HepG2 (cell line): ENCODE measurements around the gene SYNE1. TPM values are rescaled to one million over a fixed set of nuclear protein-coding genes. Genes with fewer than 3 reads are reported as not detected.

Experiments used
- ATAC-seq: fragments of 200-7000 bp; cut with Tn5 transposase; 3 replicates; pipeline ENCODE4 v1.9.1; 2020; ENCODE audit warnings: mild to moderate bottlenecking, moderate library complexity
- BruUV-seq: library from RNA; stranded (reverse); fragments of 400-500 nt; replicated peaks from 2 replicates; lab custom pipeline; 2021; lab: Mats Ljungman, UMichigan
- CTCF ChIA-PET: fragments of 300-600 bp; formaldehyde crosslinking; extraction: SDS; loops from one replicate; lab custom pipeline; 2021; ENCODE audit warnings: low total read pairs, inconsistent platforms, low intra/inter-chr PET ratio; lab: Yijun Ruan, JAX
- POLR2A ChIA-PET: fragments of 350-600 bp; sonication (Branson Sonifier 250); formaldehyde crosslinking; loops from one replicate; lab custom pipeline; 2020; ENCODE audit warnings: antibody characterized with exemption, inconsistent platforms; lab: Yijun Ruan, JAX
- DNase-seq: peaks from one replicate; pipeline ENCODE4 v3.0.0-alpha.2; 2015; ENCODE audit warnings: low spot score
- FAIRE-seq: peaks from 3 replicates; lab custom pipeline; 2011; peaks lifted over from hg19 to GRCh38; lab: Jason Lieb, UNC
- H2AFZ ChIP-seq: one replicate; pipeline ENCODE4 v1.6.1; 2011; ENCODE audit warnings: low read length, inconsistent platforms
- H3K27ac ChIP-seq: fragments of 300-600 bp; 3 replicates; pipeline ENCODE4 v1.8.0; 2011; ENCODE audit warnings: mixed run types, mild to moderate bottlenecking, mixed read lengths, low read length, inconsistent platforms; ENCODE audit not compliant: insufficient read depth; ENCODE audit errors: extremely low read length
- H3K27me3 ChIP-seq, 2 experiments: fragments of 200-600 bp in 1 of 2; 2 replicates in 1 of 2; 3 replicates in 1 of 2; pipeline versions ENCODE4 v1.6.0 to v1.8.0; 2011; ENCODE audit warnings: low read length in 2 of 2, mild to moderate bottlenecking in 2 of 2, moderate library complexity in 2 of 2, inconsistent platforms in 1 of 2; ENCODE audit not compliant: insufficient read depth in 2 of 2, control insufficient read depth in 1 of 2
- H3K36me3 ChIP-seq, 2 experiments: fragments of 200-600 bp in 1 of 2; replicated peaks in 1 of 2; 2 replicates in 1 of 2; 3 replicates in 1 of 2; pipeline versions ENCODE4 v1.5.1 to v1.8.0; 2011; ENCODE audit warnings: low read length in 2 of 2, inconsistent platforms in 1 of 2; ENCODE audit not compliant: insufficient read depth in 2 of 2, control insufficient read depth in 1 of 2
- H3K4me1 ChIP-seq: 2 replicates; pipeline ENCODE4 v1.5.1; 2012; ENCODE audit warnings: low read length, inconsistent platforms; ENCODE audit not compliant: insufficient read depth
- H3K4me2 ChIP-seq: 2 replicates; pipeline ENCODE4 v1.6.0; 2011; ENCODE audit warnings: low read depth, low read length, inconsistent platforms
- H3K4me3 ChIP-seq, 3 experiments: fragments of 200-600 bp in 1 of 3; sonication (generic), shearing (Covaris generic) in 1 of 3; replicated peaks in 1 of 3; 2 replicates each; pipeline ENCODE4 v1.5.1; 2011 to 2016; ENCODE audit warnings: low read length in 3 of 3, inconsistent platforms in 2 of 3, low read depth in 2 of 3, mild to moderate bottlenecking in 2 of 3, control low read depth in 1 of 3, mixed read lengths in 1 of 3; ENCODE audit not compliant: insufficient read depth in 1 of 3
- H3K79me2 ChIP-seq: one replicate; pipeline ENCODE4 v1.6.1; 2011; ENCODE audit warnings: low read length, inconsistent platforms; ENCODE audit not compliant: insufficient read depth
- H3K9ac ChIP-seq: 2 replicates; pipeline ENCODE4 v1.6.0; 2011; ENCODE audit warnings: mild to moderate bottlenecking, low read depth, low read length, inconsistent platforms; ENCODE audit not compliant: insufficient read depth
- H3K9me3 ChIP-seq: 2 replicates; pipeline ENCODE4 v1.5.1; 2012; ENCODE audit warnings: mild to moderate bottlenecking, low read length
- H4K20me1 ChIP-seq: 2 replicates; pipeline ENCODE4 v1.6.0; 2011; ENCODE audit warnings: inconsistent platforms, mild to moderate bottlenecking, low read length, moderate library complexity; ENCODE audit not compliant: insufficient read depth
- KLF15 ChIP-seq: sonication (generic); formaldehyde crosslinking; IDR thresholded peaks from 2 replicates; pipeline ENCODE4 v1.8.1; 2023; ENCODE audit warnings: borderline replicate concordance, mild to moderate bottlenecking, inconsistent platforms, missing genetic modification reagents, mixed read lengths
- MTA3 ChIP-seq: sonication (generic); formaldehyde crosslinking; IDR thresholded peaks from 2 replicates; pipeline ENCODE4 v1.4.0; 2020; ENCODE audit warnings: missing genetic modification reagents
- PAWR ChIP-seq: sonication (generic); formaldehyde crosslinking; IDR thresholded peaks from 2 replicates; pipeline ENCODE4 v1.4.0; 2020; ENCODE audit warnings: missing genetic modification reagents, mild to moderate bottlenecking, borderline replicate concordance
- POGZ ChIP-seq: sonication (generic); formaldehyde crosslinking; IDR thresholded peaks from 2 replicates; pipeline ENCODE4 v1.4.0; 2020; ENCODE audit warnings: mild to moderate bottlenecking, missing genetic modification reagents
- RELA ChIP-seq: sonication (generic); formaldehyde crosslinking; IDR thresholded peaks from 2 replicates; pipeline ENCODE4 v1.4.0; 2020; ENCODE audit warnings: missing genetic modification reagents
- SMARCE1 ChIP-seq: fragments of 450-650 bp; IDR thresholded peaks from 2 replicates; pipeline ENCODE4 v1.6.1; 2017; ENCODE audit warnings: borderline replicate concordance
- TAF1 ChIP-seq: sonication (generic); formaldehyde crosslinking; IDR thresholded peaks from 2 replicates; pipeline ENCODE4 v1.4.0; 2020; ENCODE audit warnings: missing genetic modification reagents
- TMF1 ChIP-seq: sonication (generic); formaldehyde crosslinking; IDR thresholded peaks from 2 replicates; pipeline ENCODE4 v1.8.1; 2022; ENCODE audit warnings: low read depth, missing genetic modification reagents
- TSC22D2 ChIP-seq: sonication (generic); formaldehyde crosslinking; IDR thresholded peaks from 2 replicates; pipeline ENCODE4 v1.5.1; 2020; ENCODE audit warnings: missing genetic modification reagents, mild to moderate bottlenecking, borderline replicate concordance
- ZNF451 ChIP-seq: sonication (generic); formaldehyde crosslinking; IDR thresholded peaks from 2 replicates; pipeline ENCODE4 v1.5.0; 2020; ENCODE audit warnings: mild to moderate bottlenecking, missing genetic modification reagents
- ZNF563 ChIP-seq: sonication (generic); formaldehyde crosslinking; IDR thresholded peaks from 2 replicates; pipeline ENCODE4 v1.8.0; 2022; ENCODE audit warnings: mild to moderate bottlenecking, moderate library complexity, missing genetic modification reagents
- ZSCAN25 ChIP-seq: sonication (generic); formaldehyde crosslinking; IDR thresholded peaks from 2 replicates; pipeline ENCODE4 v1.8.0; 2022; ENCODE audit warnings: mild to moderate bottlenecking, missing genetic modification reagents
- WGBS: methylation state at CpG from one replicate; pipeline ENCODE4 v1.1.6; 2017; ENCODE audit warnings: low lambda C conversion rate; 5-methylcytosine and 5-hydroxymethylcytosine counted together
- in situ Hi-C: cut with HindIII; loops from 2 replicates; pipeline ENCODE4 v1.10.0; 2017; ENCODE audit warnings: low pct_unique_long_range_greater_than_20kb; ENCODE audit not compliant: extremely low pct_ligation_motif_present
- intact Hi-C: fragments of 100-400 bp; cut with micrococcal nuclease; formaldehyde crosslinking; loops from one replicate; pipeline ENCODE4 v1.10.0; 2022; ENCODE audit not compliant: unreplicated experiment
- polyA plus RNA-seq, 8 experiments: library from polyadenylated mRNA; depleted of rRNA in 3 of 8; stranded (reverse) in 7 of 8; unstranded in 1 of 8; fragments of >200 nt; fragmentation: Illumina TruSeq in 4 of 8; extraction: Trizol in 4 of 8; gene quantifications; 2 replicates each; pipeline versions ENCODE4 v1.2.1 to v1.2.3, GENCODE V29; 2011 to 2016; ENCODE audit warnings: low read depth in 4 of 8, missing spikeins in 1 of 8, mixed read lengths in 1 of 8; ENCODE audit not compliant: insufficient read depth in 1 of 8
- total RNA-seq, 5 experiments: library from RNA; depleted of rRNA; stranded (reverse); fragments of >200 nt; fragmentation: Illumina TruSeq; extraction: Trizol; gene quantifications; 2 replicates each; pipeline ENCODE4 v1.2.3, GENCODE V29; 2016; ENCODE audit warnings: low read depth in 1 of 5
- TF ChIP-seq, protein P1 (sequence below): sonication (generic); formaldehyde crosslinking; IDR thresholded peaks from 2 replicates; pipeline ENCODE4 v1.9.0; 2021; ENCODE audit warnings: missing genetic modification reagents, borderline replicate concordance
- TF ChIP-seq, protein P2 (sequence below): sonication (generic); formaldehyde crosslinking; IDR thresholded peaks from 2 replicates; pipeline ENCODE4 v1.4.0; 2020; ENCODE audit warnings: mild to moderate bottlenecking, missing genetic modification reagents

The SYNE1 gene
- total and polyA plus RNA-seq, 2 of the 13 experiments (the other 11 are each of a cell fraction or from before 2014, with no cell fraction given) = 5.5 to 15.9 TPM

DNA sequence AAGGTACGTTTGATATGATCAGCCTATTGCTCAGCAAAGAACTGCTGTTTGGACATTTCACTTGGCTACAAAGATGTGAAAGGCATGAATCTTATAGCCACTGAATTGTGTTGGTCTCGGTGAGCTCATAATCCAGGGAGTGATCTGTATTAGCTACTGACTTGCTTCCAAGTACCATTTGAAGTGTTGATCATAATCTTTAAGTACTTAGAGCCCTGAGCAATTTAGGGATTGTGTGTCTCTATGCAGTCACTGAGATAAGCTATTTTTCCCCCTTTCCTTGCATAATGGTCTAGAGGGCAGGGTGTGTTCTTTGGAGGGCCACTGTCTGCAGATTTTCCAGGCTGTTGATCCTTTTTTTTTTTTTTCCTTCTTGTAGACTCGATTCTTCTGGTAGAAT is 436.0 kb downstream of the SYNE1 start:
- no peak overlapping the region for H3K27ac ChIP-seq
- no peak for DNase-seq
- no peak for ATAC-seq
- H3K4me2 ChIP-seq = no peak overlapping the region
- no peak for FAIRE-seq
- POLR2A ChIA-PET = no interaction called here
- H3K36me3 ChIP-seq = no peaks in the 10 kb centered on the region
- WGBS = 37% methylated on average over 3 of the region's 3 CpGs
- H3K79me2 ChIP-seq = no peaks in the 10 kb centered on the region
- H3K27me3 ChIP-seq = no peaks in the 10 kb centered on the region
- TF ChIP-seq ZNF563 (CRISPR knock-in tag) = no peak
- no peak for TF ChIP-seq ZNF451 (CRISPR knock-in tag)
- TF ChIP-seq KLF15 (CRISPR knock-in tag) = no peak
- TF ChIP-seq POGZ (CRISPR knock-in tag) = no peak
- TF ChIP-seq RELA (CRISPR knock-in tag) = no peak
- no peak for TF ChIP-seq TSC22D2
- no peak for TF ChIP-seq ZSCAN25 (CRISPR knock-in tag)
- no peak for TF ChIP-seq MTA3
- no peak for TF ChIP-seq SMARCE1
- TF ChIP-seq TAF1 (CRISPR knock-in tag) = no peak
- no peak for TF ChIP-seq PAWR (CRISPR knock-in tag)
- TF ChIP-seq, protein P1, sequence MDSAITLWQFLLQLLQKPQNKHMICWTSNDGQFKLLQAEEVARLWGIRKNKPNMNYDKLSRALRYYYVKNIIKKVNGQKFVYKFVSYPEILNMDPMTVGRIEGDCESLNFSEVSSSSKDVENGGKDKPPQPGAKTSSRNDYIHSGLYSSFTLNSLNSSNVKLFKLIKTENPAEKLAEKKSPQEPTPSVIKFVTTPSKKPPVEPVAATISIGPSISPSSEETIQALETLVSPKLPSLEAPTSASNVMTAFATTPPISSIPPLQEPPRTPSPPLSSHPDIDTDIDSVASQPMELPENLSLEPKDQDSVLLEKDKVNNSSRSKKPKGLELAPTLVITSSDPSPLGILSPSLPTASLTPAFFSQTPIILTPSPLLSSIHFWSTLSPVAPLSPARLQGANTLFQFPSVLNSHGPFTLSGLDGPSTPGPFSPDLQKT (CRISPR knock-in tag) = no peak
- TF ChIP-seq, protein P2, sequence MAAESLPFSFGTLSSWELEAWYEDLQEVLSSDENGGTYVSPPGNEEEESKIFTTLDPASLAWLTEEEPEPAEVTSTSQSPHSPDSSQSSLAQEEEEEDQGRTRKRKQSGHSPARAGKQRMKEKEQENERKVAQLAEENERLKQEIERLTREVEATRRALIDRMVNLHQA (CRISPR knock-in tag) = no peak
- TF ChIP-seq TMF1 (CRISPR knock-in tag) = no peak
- in situ Hi-C loops (no loop called here), intact Hi-C loops (no loop called here)
- H4K20me1 ChIP-seq = no peaks in the 10 kb centered on the region
- H2AFZ ChIP-seq = no peak overlapping the region
- CTCF ChIA-PET = no interaction called here
- H3K9ac ChIP-seq = no peak overlapping the region
- no peak overlapping the region for H3K4me3 ChIP-seq
- H3K9me3 ChIP-seq = no peaks in the 10 kb centered on the region
- BruUV-seq = no TSS peak
- no peaks in the 10 kb centered on the region for H3K4me1 ChIP-seq
